Choroid plexus epithelial cell (primary cell): ENCODE measurements around the gene RBM19.
A peak's percentile ranks its signal among the peaks of the same experiment; 100 is the strongest.

Experiments
- DNase-seq: peaks from one replicate; pipeline ENCODE4 v3.0.0-alpha.2; 2010; ENCODE audit warnings: low read depth
- H3K4me3 ChIP-seq: 2 replicates; pipeline ENCODE4 v1.5.1; 2011; ENCODE audit warnings: low read depth, mild to moderate bottlenecking, control low read depth, low read length, moderate library complexity
- CTCF ChIP-seq: conservative IDR thresholded peaks from 2 replicates; pipeline ENCODE4 v1.5.1; 2011; ENCODE audit warnings: low read depth, mild to moderate bottlenecking, control low read depth, inconsistent platforms, low read length, moderate library complexity

Gene RBM19

GRCh38 chr12:113962733-113963132, 3.4 kb downstream of the RBM19 start:
- no peak for DNase-seq
- no peak for TF ChIP-seq CTCF
- H3K4me3 ChIP-seq: no peak overlapping the region

- H3K4me3 ChIP-seq: no peak overlapping the region
- peak; percentile 69 for DNase-seq
- TF ChIP-seq CTCF: no peak
These were observed 4.0 kb downstream of the RBM19 start for GRCh38 chr12:113961921-113962710.

- no peak for DNase-seq
- H3K4me3 ChIP-seq: no peak overlapping the region
- TF ChIP-seq CTCF: no peak
These were observed 6.1 kb downstream of the RBM19 start for GRCh38 chr12:113960030-113960429.

- no peak overlapping the region for H3K4me3 ChIP-seq
These were observed 7.0 kb downstream of the RBM19 start for GRCh38 chr12:113959096-113959495.

GRCh38 chr12:113958108-113958507, 8.0 kb downstream of the RBM19 start:
- no peak for DNase-seq
- no peak for TF ChIP-seq CTCF
- no peak overlapping the region for H3K4me3 ChIP-seq

More at GRCh38 chr12:113959096-113959495, 7.0 kb downstream of the RBM19 start:
- TF ChIP-seq CTCF: no peak
- DNase-seq: no peak

GRCh38 chr12:113957627-113958026, 8.5 kb downstream of the RBM19 start:
- no peak for TF ChIP-seq CTCF
- no peak overlapping the region for H3K4me3 ChIP-seq
- no peak for DNase-seq

- DNase-seq: peak; percentile 30
- peak; percentile 71 for TF ChIP-seq CTCF
These were observed 10.8 kb downstream of the RBM19 start for GRCh38 chr12:113955109-113955970.

More at GRCh38 chr12:113955109-113955970, 10.8 kb downstream of the RBM19 start:
- H3K4me3 ChIP-seq: no peak overlapping the region
